Midbrain (tissue), 1 donor: ENCODE measurements around the gene NT5DC1.

Experiments used
- DNase-seq: peaks from one replicate; lab custom pipeline; 2025; lab: John Stamatoyannopoulos, UW

The NT5DC1 gene

DNA sequence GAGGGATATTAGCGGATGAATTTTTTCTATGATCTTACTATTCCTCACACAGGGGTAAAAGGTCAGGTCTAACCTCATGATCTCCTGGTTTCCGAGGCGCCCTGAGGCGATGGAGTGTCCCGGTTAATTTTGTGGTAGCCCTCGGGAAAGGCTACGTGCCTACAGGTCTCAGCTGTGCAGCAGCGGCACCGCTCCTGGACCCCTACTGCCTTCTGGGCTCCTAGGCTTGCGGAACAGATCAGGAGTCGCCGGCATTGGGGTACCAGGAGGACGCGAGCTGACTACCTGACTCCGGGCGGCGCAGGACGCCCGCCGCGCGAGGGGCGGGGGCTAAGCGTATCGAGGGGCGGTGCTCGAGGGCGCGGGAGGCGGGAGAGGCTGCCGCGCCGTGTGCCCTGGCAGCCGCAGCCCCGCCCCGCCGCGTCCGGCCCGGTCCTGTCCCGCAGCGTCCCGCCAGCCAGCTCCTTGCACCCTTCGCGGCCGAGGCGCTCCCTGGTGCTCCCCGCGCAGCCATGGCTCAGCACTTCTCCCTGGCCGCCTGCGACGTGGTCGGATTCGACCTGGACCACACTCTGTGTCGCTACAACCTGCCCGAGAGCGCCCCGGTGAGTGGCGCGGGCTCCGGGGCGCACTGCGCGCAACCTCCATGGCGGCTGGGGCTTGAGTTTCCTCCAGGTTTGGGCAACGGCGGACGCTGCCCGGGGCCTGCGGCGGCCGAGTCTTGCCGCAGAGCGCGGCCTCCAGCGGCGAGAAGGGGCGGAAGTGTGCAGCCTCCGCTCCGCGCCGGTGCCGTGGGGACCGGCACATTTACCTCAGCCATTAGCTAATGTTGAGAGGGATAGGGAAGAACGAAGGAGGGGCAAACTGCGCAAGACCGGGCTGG, at the start of gene NT5DC1:
Gene NT5DC1 (plus strand): TSS at position 435 of the 883 bp plus-strand sequence. CDS start 78 bp downstream, at position 513.
- DNase-seq: peak; percentile 86

DNA sequence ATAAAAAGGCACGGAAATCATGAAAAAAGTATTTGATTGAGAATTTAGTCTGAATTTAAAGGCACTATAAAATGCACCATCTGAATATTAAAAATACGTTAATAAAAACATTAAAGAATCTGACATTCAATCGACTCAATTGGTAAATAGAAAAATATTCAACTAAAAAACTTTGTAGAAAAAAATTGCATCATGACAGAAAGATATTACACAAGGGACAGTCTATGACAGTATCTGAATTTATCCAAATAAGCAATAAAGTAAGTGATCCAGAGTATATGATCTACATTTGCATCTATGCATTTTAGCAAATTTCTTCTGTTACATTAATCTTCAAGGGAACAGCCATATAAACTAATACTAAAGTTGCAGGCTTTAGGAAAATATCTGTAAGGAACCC, 49.4 kb upstream of the NT5DC1 start:
- DNase-seq: no peak

DNA sequence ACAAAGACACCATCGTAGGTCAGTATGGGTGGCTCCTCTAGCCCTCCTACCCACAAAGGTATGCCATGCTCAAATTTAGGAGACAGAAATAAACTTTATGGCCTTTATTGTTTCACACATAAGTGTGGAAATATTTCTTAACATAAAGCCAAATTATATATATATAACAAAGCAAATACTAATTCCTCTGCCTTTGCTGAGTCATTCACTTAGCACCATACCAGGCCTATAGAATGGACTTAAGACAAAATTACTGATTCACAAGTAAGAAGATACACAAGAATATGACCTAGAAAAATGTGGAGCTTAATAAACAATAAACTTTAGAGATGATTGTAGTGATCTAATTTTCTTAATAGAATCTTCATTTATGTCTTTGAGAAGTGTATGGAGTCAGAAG, 45.1 kb upstream of the NT5DC1 start:
- no peak for DNase-seq

DNA sequence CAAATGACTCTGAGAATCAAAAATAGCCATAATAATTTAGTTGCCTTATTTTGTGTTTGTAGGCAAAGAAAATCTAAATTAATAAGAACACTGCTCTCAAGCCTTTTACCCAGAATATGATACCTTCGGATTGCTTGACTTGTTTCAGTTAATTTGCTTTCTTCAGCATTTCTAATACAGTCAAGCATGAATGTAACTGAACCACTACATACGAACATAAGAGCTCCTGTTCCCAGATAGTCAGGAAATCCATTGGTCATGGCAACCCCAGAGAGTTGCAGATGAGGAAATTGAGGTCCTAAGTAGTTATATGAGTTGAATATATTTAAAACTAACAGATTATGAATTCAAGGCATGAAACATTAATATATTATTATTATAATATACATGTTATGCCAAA, 42.9 kb upstream of the NT5DC1 start:
- no peak for DNase-seq

DNA sequence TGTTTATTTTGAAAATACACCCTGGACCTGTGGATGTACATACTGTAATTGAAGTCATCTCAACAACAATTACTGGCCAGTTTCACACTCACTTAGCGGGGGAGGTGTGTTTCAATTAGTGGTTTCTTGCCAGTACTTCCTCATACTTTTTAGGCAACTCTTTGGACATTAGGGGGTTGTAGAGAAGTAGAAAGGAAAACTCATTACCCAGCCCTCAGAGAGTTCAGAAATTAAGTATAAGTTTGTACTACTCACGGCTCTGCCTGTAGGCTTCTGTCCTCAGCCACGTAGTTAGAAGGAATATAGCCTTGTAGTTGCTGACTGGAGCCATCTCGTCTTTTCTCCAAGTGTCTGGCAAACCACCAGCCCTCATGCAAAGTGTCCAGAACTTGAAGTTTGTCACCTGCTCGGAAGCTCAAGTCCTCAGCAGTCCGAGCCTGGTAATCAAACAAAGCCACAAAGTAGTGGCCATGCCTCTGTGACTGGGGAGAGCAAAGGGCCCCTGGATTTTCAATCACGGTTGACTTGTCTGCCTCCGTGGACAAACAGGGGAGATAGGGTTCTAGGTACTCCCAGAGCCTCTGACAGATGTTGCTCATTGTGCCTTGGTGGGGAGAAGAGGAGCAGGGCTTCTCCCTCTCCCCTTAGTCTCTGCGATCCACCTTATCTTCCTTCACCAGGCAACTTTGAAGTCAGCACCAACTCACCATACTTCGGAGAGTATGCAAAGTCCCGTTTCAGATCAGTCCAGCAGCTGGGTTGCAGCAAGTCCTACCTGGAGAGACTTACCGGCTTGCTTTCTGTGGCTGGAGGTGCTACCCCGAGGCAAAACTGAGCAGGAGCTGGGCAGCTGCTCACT, 40.7 kb upstream of the NT5DC1 start:
- no peak for DNase-seq

DNA sequence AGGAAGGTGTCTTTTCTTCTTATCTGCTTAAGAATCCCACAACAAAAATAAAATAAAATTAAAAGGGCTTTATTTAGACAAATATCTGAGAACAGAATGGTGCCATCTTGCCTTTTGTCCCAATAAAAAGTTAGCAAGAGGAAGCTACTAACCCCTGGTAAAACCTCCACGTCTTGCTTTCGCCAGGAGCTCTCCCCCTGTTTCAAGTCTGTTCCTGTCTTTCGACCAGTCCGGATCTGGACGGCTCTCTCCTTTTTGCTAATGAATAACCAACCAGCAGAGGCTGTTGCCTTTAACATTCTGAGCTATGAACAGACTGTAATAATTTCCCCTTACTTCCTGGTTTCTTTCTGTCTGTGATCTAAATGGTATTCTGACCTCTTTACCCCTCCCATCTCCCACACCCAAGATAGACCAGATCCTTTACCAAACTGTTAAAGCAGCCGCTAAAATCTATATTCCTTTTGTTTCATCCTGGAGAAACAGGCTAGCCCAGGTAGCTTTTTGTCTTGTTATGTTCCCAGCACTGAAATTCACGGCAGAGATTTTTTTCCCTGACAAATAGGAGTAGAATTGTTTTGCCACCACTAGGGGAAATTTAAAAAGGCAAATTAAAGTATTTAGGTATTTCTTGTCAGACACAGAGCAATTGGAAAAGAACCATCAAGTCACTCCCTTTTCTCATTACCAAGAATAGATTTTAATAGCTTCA, 39.9 kb upstream of the NT5DC1 start, which contains the start of gene FRK:
Gene FRK (minus strand): TSS at position 320 of the 712 bp plus-strand sequence. CDS start 580 bp downstream, outside the sequence.
- DNase-seq: no peak

DNA sequence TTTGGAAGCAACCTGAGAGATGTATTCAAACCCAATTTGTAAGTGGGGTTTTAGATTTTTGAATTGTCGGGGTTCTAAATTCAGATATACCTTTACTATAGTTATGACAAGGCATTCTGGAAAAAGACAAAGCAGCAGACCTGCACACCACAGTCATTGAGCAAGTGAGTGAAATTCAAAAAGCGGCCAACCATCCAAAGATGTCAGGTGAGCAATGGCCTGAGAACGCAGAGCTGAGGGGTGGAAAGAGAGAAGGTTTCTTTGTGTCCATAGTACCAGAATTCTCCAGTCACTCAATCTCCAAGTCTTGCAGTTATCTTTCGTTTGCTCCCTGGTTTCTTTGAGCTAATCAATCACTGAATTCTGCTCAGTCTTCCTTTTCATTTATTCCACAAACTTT, 38.2 kb upstream of the NT5DC1 start:
- no peak for DNase-seq

DNA sequence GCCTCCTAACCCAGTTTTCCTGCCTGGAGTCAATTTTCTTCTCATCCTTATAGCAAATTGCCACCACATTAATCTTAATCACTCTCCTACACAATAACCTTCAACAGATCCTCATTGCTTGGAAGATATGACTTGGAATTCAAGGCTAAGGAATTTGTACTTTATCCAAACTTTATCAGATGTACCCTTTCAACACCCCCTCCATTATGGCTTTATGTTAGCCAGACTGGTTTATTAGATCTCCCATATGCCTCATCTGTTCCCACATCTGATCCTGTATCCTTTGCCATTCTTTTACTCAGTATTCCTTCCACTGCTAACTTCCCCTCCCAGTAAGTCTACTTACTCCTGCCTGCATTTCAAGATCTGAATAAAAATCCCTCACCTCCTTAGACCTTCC, 36.0 kb upstream of the NT5DC1 start:
- no peak for DNase-seq

DNA sequence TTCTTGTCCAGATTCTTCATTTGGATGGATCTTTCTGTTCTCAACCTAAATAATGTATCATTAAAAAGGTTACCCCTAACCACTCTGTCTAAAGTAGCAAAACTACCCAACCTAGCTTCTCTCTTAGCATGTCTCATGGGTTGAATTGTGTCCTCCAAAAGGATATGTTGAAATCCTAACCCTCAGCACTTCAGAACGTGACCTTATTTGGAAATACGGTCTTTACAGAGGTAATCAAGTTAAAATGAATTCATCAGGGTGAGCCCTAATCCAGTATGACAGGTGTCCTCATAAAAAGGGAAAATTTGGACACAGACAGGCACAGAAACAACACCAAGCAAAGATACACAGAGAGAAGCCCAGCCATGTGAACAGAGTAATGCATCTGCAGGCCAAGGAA, 33.9 kb upstream of the NT5DC1 start:
- DNase-seq: no peak

DNA sequence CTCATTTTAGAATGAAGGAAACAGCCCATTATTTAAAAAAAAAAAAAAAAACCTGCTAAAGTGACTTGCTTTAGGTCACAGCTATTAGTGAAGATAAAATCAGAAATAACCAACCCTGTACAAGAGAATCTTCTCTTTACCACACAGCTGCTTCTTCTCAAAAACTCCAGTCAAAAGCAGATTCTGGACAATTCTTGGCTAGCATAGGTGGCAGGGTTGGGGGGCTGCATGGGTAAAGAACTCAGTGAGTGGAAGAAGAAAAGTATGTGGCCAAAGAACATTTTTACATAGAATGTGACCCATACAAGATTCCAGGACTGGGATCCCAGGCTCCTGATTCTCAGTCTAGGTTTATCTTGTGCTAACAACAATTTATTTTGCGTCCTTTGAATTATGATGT, 30.6 kb upstream of the NT5DC1 start:
- no peak for DNase-seq

DNA sequence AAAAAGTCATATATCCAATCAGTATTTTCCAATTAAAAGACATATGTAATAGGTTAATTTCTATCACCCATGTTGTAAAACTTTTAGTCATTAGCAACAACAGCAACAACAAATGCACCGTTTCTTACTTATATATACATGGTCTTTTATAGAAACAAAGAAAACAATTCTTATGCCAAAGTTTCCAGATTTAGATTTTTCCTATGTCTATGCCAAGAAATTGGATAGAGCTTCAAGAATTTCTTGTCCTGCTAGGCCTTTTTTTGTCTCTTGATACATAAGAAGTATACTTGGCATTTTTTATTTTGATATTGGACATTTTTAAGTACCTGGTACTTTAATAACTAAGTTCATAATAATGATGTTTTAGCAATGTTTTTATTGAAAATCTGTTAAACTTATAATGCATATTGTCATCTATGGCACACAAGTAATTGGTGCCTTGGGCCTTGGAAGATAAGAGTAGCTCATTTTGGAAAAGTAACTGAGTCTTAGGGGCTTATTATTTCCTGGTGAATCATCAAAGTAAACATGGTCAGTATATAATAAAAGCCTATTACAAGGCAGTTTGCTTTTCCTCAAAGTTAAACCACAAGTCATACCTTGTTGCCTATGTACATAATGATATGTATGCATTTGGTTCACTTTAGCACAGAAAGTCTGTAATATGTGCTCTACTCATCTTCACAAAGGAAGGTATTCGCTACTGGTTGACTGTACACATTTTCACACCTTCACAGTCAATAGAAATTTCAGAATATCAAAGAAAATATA, 29.9 kb upstream of the NT5DC1 start:
- DNase-seq: no peak

DNA sequence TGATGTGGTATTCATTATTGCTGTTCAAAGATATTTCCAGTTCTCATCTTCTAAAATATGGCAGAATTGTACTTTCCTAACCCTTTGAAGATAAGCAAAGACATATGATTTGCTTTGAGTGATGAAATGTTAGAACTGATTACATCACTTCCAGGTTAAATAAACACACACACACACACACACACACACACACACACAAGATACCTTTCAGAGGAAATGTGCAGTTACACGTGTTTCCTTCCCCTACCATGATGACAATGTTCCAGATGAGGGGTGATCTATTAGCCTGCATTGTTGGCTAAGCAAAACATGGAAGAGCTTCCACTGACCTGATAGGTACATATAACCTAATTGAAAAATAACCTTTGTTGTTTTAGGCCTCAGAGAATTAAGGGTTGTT, 28.3 kb upstream of the NT5DC1 start:
- DNase-seq: no peak

DNA sequence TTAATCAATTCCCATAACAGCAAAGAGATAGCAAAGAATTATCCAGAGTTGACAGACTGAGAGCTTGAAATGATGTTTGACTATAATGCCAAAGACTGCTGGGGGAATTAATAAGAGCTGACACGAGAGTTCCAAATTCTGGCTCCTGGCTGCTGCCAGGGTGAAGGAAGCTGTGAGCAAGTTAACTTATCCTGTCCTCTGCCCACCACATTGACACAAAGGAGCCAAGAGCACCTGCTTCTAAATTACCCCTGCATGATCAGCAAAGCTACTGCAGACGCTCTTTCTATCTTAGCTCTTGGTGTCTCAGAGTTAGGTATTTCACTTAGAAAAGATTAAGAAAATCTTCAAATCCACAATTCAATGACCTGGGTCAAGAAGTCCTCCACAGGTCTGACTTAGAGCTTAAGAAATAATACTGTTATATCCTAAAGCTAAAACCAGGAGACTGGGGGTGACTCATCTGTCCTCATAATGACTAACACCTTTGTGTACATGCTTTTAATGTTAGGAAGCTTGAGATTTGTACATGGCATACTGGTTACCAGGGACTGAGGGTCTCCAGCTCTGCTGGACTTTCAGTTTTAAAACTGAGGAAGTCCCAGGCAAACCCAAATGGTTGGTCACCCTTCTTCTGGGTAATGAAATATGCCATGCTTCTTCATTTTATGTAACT, 26.8 kb upstream of the NT5DC1 start:
- DNase-seq: no peak

DNA sequence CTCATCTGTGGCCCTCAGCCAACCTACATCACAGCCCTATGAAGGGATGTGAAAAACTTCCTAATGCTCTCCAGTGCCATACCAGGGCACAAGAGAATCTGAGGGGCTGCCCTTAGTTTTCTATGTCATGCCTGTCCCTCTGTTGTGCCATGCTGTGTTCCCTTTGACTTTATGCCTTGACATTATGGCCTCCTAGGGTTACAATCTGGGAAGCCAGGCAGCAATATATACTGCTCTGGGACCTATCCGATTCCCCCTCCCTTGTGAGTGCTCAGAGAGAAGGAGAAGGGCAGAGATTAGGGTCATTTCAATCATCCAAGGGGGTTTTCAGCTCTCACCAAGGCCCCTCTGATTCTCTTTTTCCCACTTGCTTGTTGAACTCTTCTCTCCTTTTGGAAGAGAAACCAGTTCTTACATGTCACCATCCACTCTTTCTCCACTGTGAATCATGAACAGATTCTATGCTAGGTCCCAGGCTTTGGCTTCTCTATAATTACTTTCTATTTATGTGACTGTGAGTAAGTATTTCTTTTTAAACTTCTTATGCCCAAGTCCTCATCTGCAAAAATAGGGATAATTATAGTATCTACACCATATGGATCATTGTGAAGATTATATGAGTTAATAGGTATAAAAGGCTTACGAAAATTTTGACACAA, 25.8 kb upstream of the NT5DC1 start:
- DNase-seq: no peak

DNA sequence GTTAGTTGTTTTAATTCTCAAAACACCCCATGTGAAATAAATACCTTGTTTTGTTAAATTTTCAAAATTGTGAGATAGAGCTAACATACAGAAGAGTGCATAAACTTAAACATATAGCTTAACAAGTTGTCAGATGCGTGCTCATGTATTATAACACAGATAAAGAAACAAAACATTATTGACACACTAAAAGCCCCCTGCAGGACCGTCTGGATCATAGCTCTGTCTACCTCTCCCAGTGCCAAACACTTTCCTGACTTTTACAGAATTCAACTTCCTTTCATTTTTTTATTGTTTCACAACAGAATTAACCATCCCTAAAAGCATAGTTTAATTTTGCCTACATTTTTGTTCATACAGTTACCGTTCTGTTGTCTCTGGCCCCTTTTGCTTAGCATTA, 22.1 kb upstream of the NT5DC1 start:
- no peak for DNase-seq

DNA sequence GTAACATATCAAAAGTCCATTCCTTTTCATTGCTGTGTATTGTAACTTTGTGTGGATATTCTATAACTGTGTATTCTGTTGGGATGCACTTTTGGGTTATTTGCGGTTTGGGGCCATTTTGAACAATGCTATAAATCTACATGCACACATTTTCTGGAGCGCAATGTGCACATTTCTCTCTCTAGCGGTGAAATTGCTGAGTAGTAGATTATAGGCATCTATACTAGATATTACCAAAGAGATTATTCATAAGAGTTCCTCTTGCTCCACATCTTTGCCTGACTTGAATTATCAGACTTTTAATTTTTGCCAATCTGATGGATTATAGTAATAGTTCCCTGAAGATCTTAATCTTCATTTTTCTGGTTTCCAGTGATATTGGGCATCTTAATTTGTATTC, 21.7 kb upstream of the NT5DC1 start:
- no peak for DNase-seq

DNA sequence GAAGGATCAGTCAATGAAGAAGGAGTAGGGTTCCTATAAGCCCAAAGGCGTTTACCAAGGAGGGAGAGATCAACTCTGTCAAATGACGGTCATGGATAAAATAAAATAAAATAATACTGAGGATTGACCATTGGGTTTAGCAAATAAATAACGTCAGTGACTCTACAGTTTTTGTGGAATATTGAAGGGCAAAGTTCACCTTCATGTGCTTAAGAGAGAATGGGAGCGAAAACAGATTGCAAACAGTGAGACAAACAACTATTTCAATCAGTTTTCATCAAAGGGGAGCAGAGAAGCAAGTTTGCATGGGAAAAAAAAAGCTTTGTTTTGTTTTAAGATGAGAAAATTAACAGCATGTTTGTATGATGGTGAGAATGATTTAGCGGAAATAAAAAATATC, 17.6 kb upstream of the NT5DC1 start:
- DNase-seq: no peak

DNA sequence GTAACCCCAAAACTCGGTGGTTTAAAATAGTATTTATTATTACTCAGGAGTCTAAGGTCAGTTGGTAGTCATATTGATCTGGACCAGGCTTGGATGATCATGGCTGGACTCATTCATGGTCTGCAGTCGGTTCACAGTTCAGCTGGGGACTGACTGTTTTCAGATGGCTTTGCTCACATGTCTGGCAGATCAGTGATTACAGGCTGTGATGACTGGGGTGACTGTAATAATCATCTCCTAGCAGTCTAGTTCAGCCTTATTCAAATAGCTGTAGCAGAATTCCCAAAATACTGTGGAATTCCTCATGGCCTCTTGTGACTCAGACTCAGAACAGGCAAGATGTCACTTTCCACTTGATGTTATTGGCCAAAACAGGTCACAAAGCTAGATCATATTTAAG, 16.4 kb upstream of the NT5DC1 start:
- no peak for DNase-seq

DNA sequence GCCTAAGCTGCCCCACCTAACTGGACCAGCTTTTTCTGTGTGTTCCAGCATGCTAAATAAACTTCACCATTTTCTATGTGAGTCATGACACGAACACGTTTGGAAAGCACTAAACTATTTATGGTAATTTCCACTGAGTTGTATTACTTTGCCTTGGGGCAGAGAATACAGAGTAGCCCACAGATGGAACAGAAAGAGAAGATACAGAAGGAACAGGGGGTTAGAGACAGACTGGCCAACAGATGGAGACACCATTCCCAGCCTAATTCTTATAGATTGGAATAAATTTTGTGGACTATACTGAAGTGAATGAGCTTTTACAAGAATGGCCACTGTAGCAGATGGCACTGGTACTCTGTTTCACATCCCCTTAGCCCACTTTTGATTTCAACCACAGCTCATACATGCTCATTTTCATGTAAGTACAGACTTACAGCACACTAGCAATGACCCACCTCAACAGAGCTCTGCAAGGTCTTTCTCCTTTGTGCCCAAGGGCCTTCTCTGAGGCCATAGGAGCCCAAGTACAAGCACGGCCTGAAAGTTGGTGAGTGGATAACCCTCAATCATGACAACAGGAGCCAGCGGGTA, 13.1 kb upstream of the NT5DC1 start:
- DNase-seq: no peak

DNA sequence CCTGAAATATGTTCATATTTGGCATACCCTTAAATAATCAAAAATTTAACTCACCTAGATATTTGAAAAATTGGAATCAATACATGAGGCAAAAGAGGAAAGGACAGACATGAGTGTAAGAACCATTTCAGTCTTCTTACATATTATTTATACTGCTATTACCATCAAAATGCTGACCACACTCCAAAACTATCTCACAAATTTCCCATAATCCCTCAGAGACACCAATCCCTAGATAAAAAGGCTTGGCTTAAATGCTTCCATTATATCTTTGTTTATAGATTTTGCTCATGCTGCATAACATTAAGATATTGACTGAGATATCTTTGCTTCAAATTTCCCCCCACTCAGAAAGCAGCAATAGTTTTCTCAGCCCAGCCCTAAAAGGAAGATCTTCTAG, 11.7 kb upstream of the NT5DC1 start:
- DNase-seq: no peak
